ENCODE data around the gene SLX1B.
"Not testable (repeated sequence)": the region's sequence is repeated elsewhere in the genome, so short reads cannot be mapped to it uniquely, and the experiment has no call there.

DNA sequence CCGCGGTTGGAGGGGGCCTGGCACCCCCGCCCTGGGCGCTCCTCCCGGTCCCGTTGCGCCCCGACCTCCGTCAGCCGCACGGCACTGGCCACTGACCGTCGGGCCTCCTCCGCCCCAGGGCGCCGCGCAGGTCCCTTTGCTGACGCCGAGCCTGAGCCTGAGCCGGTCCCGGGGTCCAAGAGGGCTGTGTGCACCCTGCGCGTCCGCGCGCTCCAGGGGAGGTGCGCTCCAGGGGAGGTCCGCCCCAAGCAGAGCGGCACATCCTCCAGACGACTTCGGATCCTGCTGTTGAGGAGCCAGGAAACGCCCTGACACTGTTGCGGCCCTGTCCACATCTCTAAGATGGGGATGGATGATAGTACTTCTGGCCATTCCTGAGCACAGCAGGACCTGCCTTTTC is 12.6 kb downstream of the SLX1B start:
- TF ChIP-seq, protein P1, sequence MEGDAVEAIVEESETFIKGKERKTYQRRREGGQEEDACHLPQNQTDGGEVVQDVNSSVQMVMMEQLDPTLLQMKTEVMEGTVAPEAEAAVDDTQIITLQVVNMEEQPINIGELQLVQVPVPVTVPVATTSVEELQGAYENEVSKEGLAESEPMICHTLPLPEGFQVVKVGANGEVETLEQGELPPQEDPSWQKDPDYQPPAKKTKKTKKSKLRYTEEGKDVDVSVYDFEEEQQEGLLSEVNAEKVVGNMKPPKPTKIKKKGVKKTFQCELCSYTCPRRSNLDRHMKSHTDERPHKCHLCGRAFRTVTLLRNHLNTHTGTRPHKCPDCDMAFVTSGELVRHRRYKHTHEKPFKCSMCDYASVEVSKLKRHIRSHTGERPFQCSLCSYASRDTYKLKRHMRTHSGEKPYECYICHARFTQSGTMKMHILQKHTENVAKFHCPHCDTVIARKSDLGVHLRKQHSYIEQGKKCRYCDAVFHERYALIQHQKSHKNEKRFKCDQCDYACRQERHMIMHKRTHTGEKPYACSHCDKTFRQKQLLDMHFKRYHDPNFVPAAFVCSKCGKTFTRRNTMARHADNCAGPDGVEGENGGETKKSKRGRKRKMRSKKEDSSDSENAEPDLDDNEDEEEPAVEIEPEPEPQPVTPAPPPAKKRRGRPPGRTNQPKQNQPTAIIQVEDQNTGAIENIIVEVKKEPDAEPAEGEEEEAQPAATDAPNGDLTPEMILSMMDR (IDR thresholded peaks at IDR 0.05): not testable (repeated sequence)
- not testable (repeated sequence) for TF ChIP-seq POLR2A (IDR thresholded peaks at IDR 0.05)

Measured in esophagus squamous epithelium (tissue), 4 donors.